ENCODE measurements around the gene CIAO3.

The CIAO3 gene

GRCh38 chr16:734981-735881 is 5.6 kb downstream of the CIAO3 start:
- no peak for DNase-seq (ENCODE audit: low spot score)

GRCh38 chr16:734208-734980 is 6.4 kb downstream of the CIAO3 start:
- no peak for DNase-seq (ENCODE audit: low spot score)

GRCh38 chr16:733382-734207 is 7.2 kb downstream of the CIAO3 start:
- DNase-seq (ENCODE audit: low spot score) = no peak

GRCh38 chr16:732936-733335 is 7.9 kb downstream of the CIAO3 start:
- no peak for DNase-seq (ENCODE audit: low spot score)

- no peak for DNase-seq (ENCODE audit: low spot score)
Measured at GRCh38 chr16:732332-732731, 8.5 kb downstream of the CIAO3 start.

- DNase-seq (ENCODE audit: low spot score) = no peak
Measured at GRCh38 chr16:730666-731509, 9.9 kb downstream of the CIAO3 start.

- no peak for DNase-seq (ENCODE audit: low spot score)
Measured at GRCh38 chr16:729768-730665, 10.8 kb downstream of the CIAO3 start.

GRCh38 chr16:728890-729744 is 11.7 kb downstream of the CIAO3 start:
- no peak for DNase-seq (ENCODE audit: low spot score)

GRCh38 chr16:728131-728889 is 12.5 kb downstream of the CIAO3 start:
- DNase-seq (ENCODE audit: low spot score) = peak; percentile 81

GRCh38 chr16:727291-727977 is 13.4 kb downstream of the CIAO3 start:
- DNase-seq (ENCODE audit: low spot score) = no peak

- peak; percentile 81 for DNase-seq (ENCODE audit: low spot score)
Measured at GRCh38 chr16:726438-727290, 14.1 kb downstream of the CIAO3 start, which contains the start of the genes CCDC78 and HAGHL. TSS of gene CCDC78 (minus strand) at chr16:726443. CDS start at chr16:726367, 76 bp downstream. TSS of gene HAGHL (plus strand) at chr16:727106. CDS start at chr16:727510, 404 bp downstream.

- no peak for DNase-seq (ENCODE audit: low spot score)
Measured at GRCh38 chr16:726188-726437, 14.7 kb downstream of the CIAO3 start.

- no peak for DNase-seq (ENCODE audit: low spot score)
Measured at GRCh38 chr16:725463-726187, 15.2 kb downstream of the CIAO3 start.

GRCh38 chr16:725041-725376 is 15.8 kb downstream of the CIAO3 start:
- DNase-seq (ENCODE audit: low spot score) = no peak

- DNase-seq (ENCODE audit: low spot score) = no peak
Measured at GRCh38 chr16:724188-725040, 16.4 kb downstream of the CIAO3 start.

- no peak for DNase-seq (ENCODE audit: low spot score)
Measured at GRCh38 chr16:723695-724094, 17.1 kb downstream of the CIAO3 start.

Measured in HuH-7.5 (cell line).